Spleen (tissue), 7 donors: ENCODE results near the gene CYTH2.

Source experiments
- POLR2A ChIP-seq, 3 donors: fragments of 450-650 bp; IDR thresholded peaks; one replicate each; pipeline ENCODE4 v1.5.1; 2017; ENCODE audit warnings: antibody characterized with exemption in 3 of 3, mild to moderate bottlenecking in 1 of 3
- TF ChIP-seq, protein P1 (sequence below), 11 experiments: fragments of 200-600 bp in 7 of 11; fragments of 450-650 bp in 4 of 11; sonication (generic) in 4 of 11; IDR thresholded peaks in 8 of 11; conservative IDR thresholded peaks in 3 of 11; 1 replicate in 7 of 11; 2 replicates in 4 of 11; pipeline versions ENCODE4 v1.4.0 to v1.8.0; 2016 to 2021; ENCODE audit warnings: antibody characterized with exemption in 11 of 11, inconsistent platforms in 4 of 11, mild to moderate bottlenecking in 1 of 11
- donor health status: DM: no; HTN: no; CAD: no; lungs with moderate emphysema.
- donor health status: DM: no; HTN: no; CAD: no.
- donor health status: DM: no; HTN: no; CAD: no.

DNA sequence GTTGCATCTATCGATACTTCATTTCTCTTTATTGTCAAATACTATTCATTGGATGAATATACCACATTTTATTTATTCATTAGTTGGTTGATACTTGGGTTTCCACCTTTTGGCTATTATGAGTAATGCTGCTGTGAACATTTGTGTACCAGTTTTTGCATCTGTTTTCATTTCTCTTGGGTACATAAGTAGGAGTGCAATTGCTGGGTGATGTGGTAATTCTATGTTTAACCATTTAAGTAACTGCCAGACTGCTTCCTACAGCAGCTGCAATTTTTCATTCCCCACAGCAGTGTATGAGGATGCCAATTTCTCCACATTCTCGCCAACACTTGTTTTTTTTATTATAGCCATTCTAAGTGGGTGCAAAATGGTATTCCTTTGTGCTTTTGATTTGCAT lies 11.2 kb upstream of the CYTH2 start:
- TF ChIP-seq, protein P1, sequence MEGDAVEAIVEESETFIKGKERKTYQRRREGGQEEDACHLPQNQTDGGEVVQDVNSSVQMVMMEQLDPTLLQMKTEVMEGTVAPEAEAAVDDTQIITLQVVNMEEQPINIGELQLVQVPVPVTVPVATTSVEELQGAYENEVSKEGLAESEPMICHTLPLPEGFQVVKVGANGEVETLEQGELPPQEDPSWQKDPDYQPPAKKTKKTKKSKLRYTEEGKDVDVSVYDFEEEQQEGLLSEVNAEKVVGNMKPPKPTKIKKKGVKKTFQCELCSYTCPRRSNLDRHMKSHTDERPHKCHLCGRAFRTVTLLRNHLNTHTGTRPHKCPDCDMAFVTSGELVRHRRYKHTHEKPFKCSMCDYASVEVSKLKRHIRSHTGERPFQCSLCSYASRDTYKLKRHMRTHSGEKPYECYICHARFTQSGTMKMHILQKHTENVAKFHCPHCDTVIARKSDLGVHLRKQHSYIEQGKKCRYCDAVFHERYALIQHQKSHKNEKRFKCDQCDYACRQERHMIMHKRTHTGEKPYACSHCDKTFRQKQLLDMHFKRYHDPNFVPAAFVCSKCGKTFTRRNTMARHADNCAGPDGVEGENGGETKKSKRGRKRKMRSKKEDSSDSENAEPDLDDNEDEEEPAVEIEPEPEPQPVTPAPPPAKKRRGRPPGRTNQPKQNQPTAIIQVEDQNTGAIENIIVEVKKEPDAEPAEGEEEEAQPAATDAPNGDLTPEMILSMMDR (IDR thresholded peaks at IDR 0.05 in 8 of 11, conservative IDR thresholded peaks at IDR 0.05 in 3 of 11): no peak
- TF ChIP-seq POLR2A (IDR thresholded peaks at IDR 0.05): no peak
